GM12878 (cell line): Measurements from ENCODE around the gene REEP6. TPM values are rescaled to one million over a fixed set of nuclear protein-coding genes. Genes with fewer than 3 reads are reported as not detected.

Experiments used
- ATAC-seq: fragments of 200-7000 bp; cut with Tn5 transposase; 3 replicates; pipeline ENCODE4 v1.9.1; 2020; ENCODE audit warnings: mild to moderate bottlenecking, moderate library complexity
- Bru-seq: library from RNA; stranded (reverse); fragments of 400-500 nt; gene quantifications from one replicate; lab custom pipeline; 2021; lab: Mats Ljungman, UMichigan
- BruChase-seq, 2 experiments: library from RNA; stranded (reverse); fragments of 400-500 nt; gene quantifications; one replicate each; lab custom pipeline; 2021; lab: Mats Ljungman, UMichigan
- BruUV-seq: library from RNA; stranded (reverse); fragments of 400-500 nt; replicated peaks from 2 replicates; lab custom pipeline; 2021; lab: Mats Ljungman, UMichigan
- CTCF ChIA-PET: fragments of 300-600 bp; sonication (Branson Sonifier 250); formaldehyde crosslinking; extraction: SDS; loops from one replicate; lab custom pipeline; 2021; ENCODE audit warnings: inconsistent platforms; lab: Yijun Ruan, JAX
- POLR2A ChIA-PET: fragments of 350-600 bp; formaldehyde crosslinking; extraction: SDS; loops from one replicate; lab custom pipeline; 2021; ENCODE audit warnings: inconsistent platforms; lab: Charles Lee
- RAD21 ChIA-PET: fragments of 300-600 bp; sonication (Branson Sonifier 250); formaldehyde crosslinking; loops from one replicate; lab custom pipeline; 2023; ENCODE audit warnings: antibody characterized with exemption; ENCODE audit not compliant: unreplicated experiment; lab: Charles Lee
- SMC1A ChIA-PET: fragments of 300-600 bp; sonication (Branson Sonifier 250); formaldehyde crosslinking; loops from one replicate; lab custom pipeline; 2023; ENCODE audit not compliant: unreplicated experiment, uncharacterized antibody; lab: Charles Lee
- DNase-seq: peaks from one replicate; pipeline ENCODE4 v3.0.0-alpha.2; 2011; ENCODE audit warnings: low read depth, low spot score
- FAIRE-seq: peaks from 3 replicates; lab custom pipeline; 2011; peaks lifted over from hg19 to GRCh38; lab: Jason Lieb, UNC
- H2AFZ ChIP-seq: 2 replicates; pipeline ENCODE4 v1.6.0; 2011; ENCODE audit warnings: low read depth, low read length, control low read depth; ENCODE audit not compliant: control insufficient read depth
- H3K27ac ChIP-seq: 2 replicates; pipeline ENCODE4 v1.5.1; 2011; ENCODE audit warnings: control low read depth; ENCODE audit not compliant: control insufficient read depth, insufficient read depth
- H3K27me3 ChIP-seq, 2 experiments: replicated peaks in 1 of 2; 2 replicates each; pipeline versions ENCODE4 v1.6.0 to v1.6.1; 2011; ENCODE audit warnings: low read length in 1 of 2; ENCODE audit not compliant: control insufficient read depth in 2 of 2, insufficient read depth in 2 of 2
- H3K36me3 ChIP-seq, 2 experiments: 2 replicates each; pipeline ENCODE4 v1.5.1; 2011; ENCODE audit warnings: low read length in 1 of 2; ENCODE audit not compliant: control insufficient read depth in 2 of 2, insufficient read depth in 2 of 2
- H3K4me1 ChIP-seq: 2 replicates; pipeline ENCODE4 v1.6.1; 2011; ENCODE audit warnings: mild to moderate bottlenecking, low read length, moderate library complexity, mixed read lengths; ENCODE audit not compliant: control insufficient read depth, insufficient read depth
- H3K4me2 ChIP-seq: 2 replicates; pipeline ENCODE4 v1.6.0; 2011; ENCODE audit warnings: control low read depth; ENCODE audit not compliant: control insufficient read depth, insufficient read depth
- H3K4me3 ChIP-seq: fragments of 200-600 bp; sonication (generic); 2 replicates; pipeline ENCODE4 v1.5.1; 2016
- H3K79me2 ChIP-seq: 2 replicates; pipeline ENCODE4 v1.6.0; 2011; ENCODE audit warnings: low read length; ENCODE audit not compliant: control insufficient read depth, insufficient read depth
- H3K9ac ChIP-seq: 2 replicates; pipeline ENCODE4 v1.8.0; 2011; ENCODE audit warnings: low read length, control low read depth, mixed read lengths; ENCODE audit not compliant: control insufficient read depth, insufficient read depth
- H3K9me3 ChIP-seq: replicated peaks from 3 replicates; pipeline ENCODE4 v1.5.1; 2011; ENCODE audit warnings: mild to moderate bottlenecking, low read length; ENCODE audit not compliant: control insufficient read depth, insufficient read depth
- H4K20me1 ChIP-seq: 2 replicates; pipeline ENCODE4 v1.6.0; 2011; ENCODE audit not compliant: control insufficient read depth, insufficient read depth
- BHLHE40 ChIP-seq, 2 experiments: fragments of 450-650 bp in 1 of 2; IDR thresholded peaks; 2 replicates each; pipeline ENCODE4 v1.6.1; 2011 to 2017; ENCODE audit warnings: low read depth in 2 of 2, borderline replicate concordance in 1 of 2, improper control_type of control experiment in 1 of 2, low read length in 1 of 2, mild to moderate bottlenecking in 1 of 2
- EGR1 ChIP-seq, 2 experiments: IDR thresholded peaks; 1 replicate in 1 of 2; 2 replicates in 1 of 2; pipeline ENCODE4 v1.6.1; 2011 to 2012; ENCODE audit warnings: low read depth in 2 of 2, low read length in 2 of 2, borderline replicate concordance in 1 of 2, mild to moderate bottlenecking in 1 of 2, moderate library complexity in 1 of 2
- GATAD2B ChIP-seq: fragments of 450-650 bp; conservative IDR thresholded peaks from 2 replicates; pipeline ENCODE4 v1.6.1; 2017; ENCODE audit warnings: low read depth, mild to moderate bottlenecking, moderate library complexity
- IKZF1 ChIP-seq: fragments of 450-650 bp; conservative IDR thresholded peaks from 2 replicates; pipeline ENCODE4 v1.6.1; 2017; ENCODE audit warnings: antibody characterized with exemption, mild to moderate bottlenecking
- IRF5 ChIP-seq: fragments of 450-650 bp; IDR thresholded peaks from 2 replicates; pipeline ENCODE4 v1.6.1; 2017; ENCODE audit warnings: borderline replicate concordance
- LARP7 ChIP-seq: fragments of 450-650 bp; IDR thresholded peaks from 2 replicates; pipeline ENCODE4 v1.6.1; 2017; ENCODE audit warnings: mild to moderate bottlenecking
- RB1 ChIP-seq: fragments of 450-650 bp; formaldehyde crosslinking; IDR thresholded peaks from 2 replicates; pipeline ENCODE4 v1.6.1; 2017; ENCODE audit warnings: mild to moderate bottlenecking, borderline replicate concordance
- REST ChIP-seq: IDR thresholded peaks from 2 replicates; pipeline ENCODE4 v1.6.1; 2012; ENCODE audit warnings: mild to moderate bottlenecking, low read depth, low read length
- SIX5 ChIP-seq: IDR thresholded peaks from 2 replicates; pipeline ENCODE4 v1.6.1; 2011; ENCODE audit warnings: mild to moderate bottlenecking, low read depth, low read length, moderate library complexity; ENCODE audit not compliant: severe bottlenecking
- WGBS: methylation state at CpG from one replicate; pipeline ENCODE4 v1.1.6; 2016; ENCODE audit warnings: low lambda C conversion rate; ENCODE audit not compliant: insufficient replicate concordance, insufficient coverage; ENCODE audit errors: missing lambda C conversion rate; 5-methylcytosine and 5-hydroxymethylcytosine counted together
- in situ Hi-C: fragments of 300-500 bp; cut with MboI; formaldehyde crosslinking; loops from 9 replicates; pipeline ENCODE4 v1.14.3; 2018; ENCODE audit warnings: mixed read lengths
- intact Hi-C: fragments of 100-400 bp; cut with micrococcal nuclease; formaldehyde crosslinking; loops from one replicate; pipeline ENCODE4 v1.14.2; 2022; ENCODE audit not compliant: unreplicated experiment
- long read RNA-seq, 2 experiments: library from polyadenylated mRNA; unstranded; transcript quantifications; one replicate each; pipeline ENCODE4 v2.0.0, GENCODE V29; 2019 to 2020
- polyA minus RNA-seq, 3 experiments: library from RNA; depleted of rRNA, polyadenylated mRNA; stranded (reverse); fragments of >200 nt; gene quantifications; 2 replicates each; pipeline ENCODE4 v1.2.3, GENCODE V29; 2011
- polyA plus RNA-seq, 11 experiments: library from polyadenylated mRNA; depleted of rRNA in 4 of 11; unstranded in 6 of 11; stranded (reverse) in 5 of 11; fragments of >200 nt; fragmentation: Nextera tagmentation in 4 of 11; fragmentation: Illumina TruSeq in 1 of 11; extraction: Ambion mirVana in 4 of 11; extraction: Trizol in 1 of 11; gene quantifications; 1 replicate in 1 of 11; 2 replicates in 10 of 11; pipeline versions ENCODE4 v1.2.1 to v1.2.3, GENCODE V29; 2011 to 2016; ENCODE audit warnings: inconsistent platforms in 2 of 11, missing spikeins in 2 of 11, low read depth in 1 of 11
- total RNA-seq, 4 experiments: library from RNA; depleted of rRNA in 3 of 4; stranded (reverse); fragments of >200 nt in 3 of 4; fragmentation: Illumina TruSeq in 1 of 4; extraction: Trizol in 1 of 4; gene quantifications; 2 replicates each; pipeline versions ENCODE4 v1.2.1 to v1.2.3, GENCODE V29; 2013 to 2021
- TF ChIP-seq, protein P1 (sequence below): fragments of 450-650 bp; conservative IDR thresholded peaks from 2 replicates; pipeline ENCODE4 v1.6.1; 2017; ENCODE audit warnings: mild to moderate bottlenecking, moderate library complexity

REEP6 gene
- total RNA-seq (2013; cell fraction: nucleolus; rRNA removed): 0.27 TPM in 1 of 2 replicates, not detected in the other
- 0.27 and 0.45 TPM in 2 replicates for total RNA-seq (2014; rRNA removed)
- total RNA-seq (2014; rRNA removed; fragmentation: Illumina TruSeq; extraction: Trizol): 0.13 TPM in 1 of 2 replicates, not detected in the other
- total RNA-seq (2021): 0.53 and 0.69 TPM in 2 replicates
- polyA plus RNA-seq (2011; ENCODE audit: low read depth): not detected
- 0.08 TPM in 1 of 2 replicates, not detected in the other for polyA plus RNA-seq (2011; rRNA removed)
- 0.18 and 0.36 TPM in 2 replicates for polyA plus RNA-seq (2011; cell fraction: cytosol; rRNA removed)
- 0.24 and 0.28 TPM in 2 replicates for polyA plus RNA-seq (2011; cell fraction: nucleus; rRNA removed)
- 0.32 and 0.58 TPM in 2 replicates for polyA plus RNA-seq (2012)
- 0.06 TPM in 1 of 2 replicates, not detected in the other for polyA plus RNA-seq (2014; fragmentation: Illumina TruSeq; extraction: Trizol)
- not detected for polyA plus RNA-seq (2014; fragmentation: Nextera tagmentation; extraction: Ambion mirVana)
- polyA plus RNA-seq (2014; rRNA removed): 0.32 and 0.57 TPM in 2 replicates
- polyA plus RNA-seq (2016; fragmentation: Nextera tagmentation; extraction: Ambion mirVana): 1 to 10 TPM in 1 of 2 experiments, under 1 TPM in 1; 0.60 to 1.1 TPM
- polyA minus RNA-seq (2011; rRNA and poly(A)+ RNA removed): not detected in 2 replicates
- not detected in 2 replicates for polyA minus RNA-seq (2011; cell fraction: cytosol; rRNA and poly(A)+ RNA removed)
- polyA minus RNA-seq (2011; cell fraction: nucleus; rRNA and poly(A)+ RNA removed): not detected in 2 replicates
- percentile 21 among the genes with signal in this experiment for Bru-seq, nascent RNA
- not detected for BruChase-seq, experiment 1, labeled RNA remaining after a 6-hour chase
- BruChase-seq, experiment 2, labeled RNA remaining after a 2-hour chase: percentile 22 among the genes with signal in this experiment
- long read RNA-seq, experiment 1: 0 reads
- long read RNA-seq, experiment 2: 0 reads

- no peaks in the 10 kb centered on the region for H3K36me3 ChIP-seq
- TF ChIP-seq, protein P1, sequence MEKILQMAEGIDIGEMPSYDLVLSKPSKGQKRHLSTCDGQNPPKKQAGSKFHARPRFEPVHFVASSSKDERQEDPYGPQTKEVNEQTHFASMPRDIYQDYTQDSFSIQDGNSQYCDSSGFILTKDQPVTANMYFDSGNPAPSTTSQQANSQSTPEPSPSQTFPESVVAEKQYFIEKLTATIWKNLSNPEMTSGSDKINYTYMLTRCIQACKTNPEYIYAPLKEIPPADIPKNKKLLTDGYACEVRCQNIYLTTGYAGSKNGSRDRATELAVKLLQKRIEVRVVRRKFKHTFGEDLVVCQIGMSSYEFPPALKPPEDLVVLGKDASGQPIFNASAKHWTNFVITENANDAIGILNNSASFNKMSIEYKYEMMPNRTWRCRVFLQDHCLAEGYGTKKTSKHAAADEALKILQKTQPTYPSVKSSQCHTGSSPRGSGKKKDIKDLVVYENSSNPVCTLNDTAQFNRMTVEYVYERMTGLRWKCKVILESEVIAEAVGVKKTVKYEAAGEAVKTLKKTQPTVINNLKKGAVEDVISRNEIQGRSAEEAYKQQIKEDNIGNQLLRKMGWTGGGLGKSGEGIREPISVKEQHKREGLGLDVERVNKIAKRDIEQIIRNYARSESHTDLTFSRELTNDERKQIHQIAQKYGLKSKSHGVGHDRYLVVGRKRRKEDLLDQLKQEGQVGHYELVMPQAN: peak; percentile 53; the same call in 1 of the 2 replicates
- TF ChIP-seq BHLHE40 (IDR thresholded peaks at IDR 0.05; ENCODE audit: borderline replicate concordance in 1 of 2, low read depth in 2 of 2, low read length in 1 of 2) (peak in 1 of 2 experiments; percentile 70; a peak in 2 of 4 replicates), LARP7 (peak; percentile 96), EGR1 (IDR thresholded peaks at IDR 0.05; ENCODE audit: borderline replicate concordance in 1 of 2, low read depth in 2 of 2, low read length in 2 of 2) (peak in 1 of 2 experiments; percentile 58; a peak in 1 of 3 replicates), RB1 (no peak; the same call in 1 of the 2 replicates), IRF5 (no peak), SIX5 (no peak), IKZF1 (peak; percentile 62), GATAD2B (peak; percentile 89), REST (no peak)
These were observed at the start of gene REEP6 for GRCh38 chr19:1491114-1491848. TSS of gene REEP6 (plus strand) at chr19:1491181. CDS start at chr19:1491270, 89 bp downstream.

More at GRCh38 chr19:1491114-1491848, at the start of gene REEP6:
- no peak for DNase-seq
- Histone ChIP-seq H3K4me1 (no peaks in the 10 kb centered on the region; the same call in 1 of the 2 replicates), H3K4me2 (peak within 1 kb of the TSS; percentile 87), H3K9ac (peak within 1 kb of the TSS; percentile 52; the same call in 1 of the 2 replicates), H3K4me3 (peak within 1 kb of the TSS; percentile 65; the same call in 1 of the 2 replicates), H3K9me3 (no peaks in the 10 kb centered on the region), H3K79me2 (no peaks in the 10 kb centered on the region), H3K27ac (no peak within 1 kb of the TSS), H3K27me3 (no peaks in the 10 kb centered on the region; a peak in 1 of 4 replicates), H4K20me1 (no peaks in the 10 kb centered on the region), H2AFZ (peak within 1 kb of the TSS; percentile 89)
- no peak for FAIRE-seq
- intact Hi-C loops: no loop called here
- WGBS: 27% methylated on average over 50 of the region's 73 CpGs
- no TSS peak for BruUV-seq
- SMC1A ChIA-PET: interaction anchor here (0.6 kb wide), 1 partner anchor 11 kb away, joined by 3 read pairs; no protein-coding TSS in a partner anchor
- CTCF ChIA-PET: interaction anchor here (1.0 kb wide), 1 partner anchor 55 kb away, joined by 3 read pairs; no protein-coding TSS in a partner anchor
- no peak for ATAC-seq
- POLR2A ChIA-PET: interaction anchor here (0.6 to 1.3 kb wide), 3 partner anchors 14 to 102 kb away, joined by 3 to 5 read pairs (median 3); partner anchors contain the start of gene MBD3
- in situ Hi-C loops: no loop called here
- RAD21 ChIA-PET: interaction anchor here (0.9 kb wide), 1 partner anchor 158 kb away, joined by 3 read pairs; no protein-coding TSS in a partner anchor
